Tibial nerve (tissue), 4 donors: ENCODE results near the gene PTRH1. TPM values are rescaled to one million over a fixed set of nuclear protein-coding genes. Genes with fewer than 3 reads are reported as not detected.

ENCODE experiments used
- DNase-seq, 2 donors: peaks; one replicate each; pipeline ENCODE4 v3.0.0-alpha.2; 2019; ENCODE audit warnings: low spot score in 2 of 2
- H3K27ac ChIP-seq, 4 donors: fragments of 200-600 bp; sonication (generic) in 3 of 4; one replicate each; pipeline ENCODE4 v1.5.1; 2017 to 2019; ENCODE audit warnings: mild to moderate bottlenecking in 1 of 4
- H3K27me3 ChIP-seq, 2 donors: fragments of 200-600 bp; sonication (generic) in 1 of 2; one replicate each; pipeline versions ENCODE4 v1.5.1 to v1.6.0; 2017 to 2019
- H3K36me3 ChIP-seq, 3 donors: fragments of 200-600 bp; sonication (generic); one replicate each; pipeline ENCODE4 v1.5.1; 2018 to 2019
- H3K4me1 ChIP-seq, 4 donors: fragments of 200-600 bp; sonication (generic) in 3 of 4; one replicate each; pipeline ENCODE4 v1.5.1; 2017 to 2019
- H3K4me3 ChIP-seq, 4 donors: fragments of 200-600 bp; sonication (generic) in 3 of 4; one replicate each; pipeline ENCODE4 v1.5.1; 2017 to 2019; ENCODE audit warnings: mild to moderate bottlenecking in 1 of 4, moderate library complexity in 1 of 4
- H3K9me3 ChIP-seq, 4 donors: fragments of 200-600 bp; sonication (generic) in 3 of 4; one replicate each; pipeline ENCODE4 v1.5.1; 2017 to 2019
- EP300 ChIP-seq, 2 donors: sonication (generic); formaldehyde crosslinking; IDR thresholded peaks; one replicate each; pipeline ENCODE4 v1.6.1; 2017; ENCODE audit warnings: antibody characterized with exemption in 2 of 2, mild to moderate bottlenecking in 1 of 2
- POLR2A ChIP-seq, 2 donors: fragments of 450-650 bp; IDR thresholded peaks; one replicate each; pipeline ENCODE4 v1.6.1; 2017; ENCODE audit warnings: antibody characterized with exemption in 2 of 2, mild to moderate bottlenecking in 2 of 2, moderate library complexity in 2 of 2
- WGBS, 2 donors: methylation state at CpG; one replicate each; pipeline ENCODE4 v1.1.5; 2018; 5-methylcytosine and 5-hydroxymethylcytosine counted together
- total RNA-seq, 4 donors: library from RNA; depleted of rRNA; stranded (reverse); fragments of >200 nt; gene quantifications; one replicate each; pipeline ENCODE4 v1.1.0, GENCODE V29; 2016
- TF ChIP-seq, protein P1 (sequence below), 5 experiments: fragments of 200-600 bp in 3 of 5; fragments of 450-650 bp in 2 of 5; sonication (generic) in 3 of 5; IDR thresholded peaks; one replicate each; pipeline ENCODE4 v1.5.1; 2016 to 2019; ENCODE audit warnings: antibody characterized with exemption in 5 of 5, mild to moderate bottlenecking in 3 of 5, moderate library complexity in 2 of 5

Gene PTRH1
- total RNA-seq, 4 donors from 2014 or later, result 8.4 to 46.7 (median 23.7) TPM

DNA sequence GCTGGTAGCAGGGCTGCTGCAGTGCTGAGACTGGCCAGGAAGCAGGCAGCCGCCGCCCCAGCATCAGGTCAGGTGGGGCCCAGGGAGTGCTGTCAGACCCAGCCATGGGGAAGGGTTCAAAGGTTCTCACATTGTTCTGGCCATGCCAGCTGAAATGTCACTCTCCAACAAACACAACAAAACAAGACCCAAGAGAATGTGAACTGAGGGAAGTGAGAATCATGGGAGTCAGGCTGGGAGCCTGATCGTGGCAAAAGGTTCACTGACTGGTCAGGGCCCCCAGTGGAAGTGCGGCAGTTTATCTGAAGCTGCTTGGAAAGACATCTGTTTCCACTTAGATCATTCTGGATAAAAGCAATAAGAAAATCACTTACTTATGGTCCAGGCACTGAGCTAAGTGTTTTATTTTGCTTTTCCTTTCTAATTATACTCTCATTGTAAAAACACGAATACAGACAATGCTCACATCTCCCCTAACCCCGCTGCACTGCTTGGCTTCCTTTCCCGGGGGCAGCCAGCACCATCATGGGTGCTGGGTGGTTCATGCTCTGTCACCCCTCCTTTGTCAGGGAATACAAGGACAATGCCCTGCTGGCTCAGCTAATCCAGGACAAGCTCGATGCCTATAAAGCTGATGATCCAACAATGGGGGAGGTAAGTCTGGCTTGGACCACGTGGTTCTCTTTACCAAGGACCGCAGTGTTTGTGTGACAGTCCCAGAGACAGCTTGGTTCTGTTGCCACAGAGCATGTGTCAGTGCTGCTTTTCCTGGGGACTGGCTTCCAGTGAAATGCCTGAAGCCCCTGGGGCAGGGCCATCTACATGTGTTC, 50.6 kb downstream of the PTRH1 start:
- peaks cover 2 to 84% (median 9%) of the 10 kb centered on the region in 3 donors for H3K36me3 ChIP-seq
- no peaks in the 10 kb centered on the region for H3K27me3 ChIP-seq
- peak overlapping the region in 2 of 4 donors; percentile 76 to 81 for H3K27ac ChIP-seq
- no peaks in the 10 kb centered on the region for H3K9me3 ChIP-seq
- TF ChIP-seq EP300 (IDR thresholded peaks at IDR 0.05), result peak in 1 of 2 donors; percentile 31
- TF ChIP-seq, protein P1, sequence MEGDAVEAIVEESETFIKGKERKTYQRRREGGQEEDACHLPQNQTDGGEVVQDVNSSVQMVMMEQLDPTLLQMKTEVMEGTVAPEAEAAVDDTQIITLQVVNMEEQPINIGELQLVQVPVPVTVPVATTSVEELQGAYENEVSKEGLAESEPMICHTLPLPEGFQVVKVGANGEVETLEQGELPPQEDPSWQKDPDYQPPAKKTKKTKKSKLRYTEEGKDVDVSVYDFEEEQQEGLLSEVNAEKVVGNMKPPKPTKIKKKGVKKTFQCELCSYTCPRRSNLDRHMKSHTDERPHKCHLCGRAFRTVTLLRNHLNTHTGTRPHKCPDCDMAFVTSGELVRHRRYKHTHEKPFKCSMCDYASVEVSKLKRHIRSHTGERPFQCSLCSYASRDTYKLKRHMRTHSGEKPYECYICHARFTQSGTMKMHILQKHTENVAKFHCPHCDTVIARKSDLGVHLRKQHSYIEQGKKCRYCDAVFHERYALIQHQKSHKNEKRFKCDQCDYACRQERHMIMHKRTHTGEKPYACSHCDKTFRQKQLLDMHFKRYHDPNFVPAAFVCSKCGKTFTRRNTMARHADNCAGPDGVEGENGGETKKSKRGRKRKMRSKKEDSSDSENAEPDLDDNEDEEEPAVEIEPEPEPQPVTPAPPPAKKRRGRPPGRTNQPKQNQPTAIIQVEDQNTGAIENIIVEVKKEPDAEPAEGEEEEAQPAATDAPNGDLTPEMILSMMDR (IDR thresholded peaks at IDR 0.05), result no peak
- no peak for TF ChIP-seq POLR2A (IDR thresholded peaks at IDR 0.05)
- DNase-seq, result peak in 1 of 2 donors; percentile 18
- H3K4me1 ChIP-seq, result peaks cover 0 to 42% (median 10%) of the 10 kb centered on the region in 4 donors
- 51 to 68% methylated on average over 10 of the region's 10 CpGs for WGBS, 2 donors
- no peak overlapping the region for H3K4me3 ChIP-seq

GRCh38 chr9:127664324-127664677, 51.2 kb downstream of the PTRH1 start:
- no peak for DNase-seq
- no peak overlapping the region for H3K4me3 ChIP-seq
- 76 to 86% methylated on average over 7 of the region's 7 CpGs for WGBS, 2 donors
- H3K36me3 ChIP-seq, result peaks cover 2 to 84% (median 10%) of the 10 kb centered on the region in 3 donors
- peaks cover 0 to 42% (median 10%) of the 10 kb centered on the region in 4 donors for H3K4me1 ChIP-seq
- TF ChIP-seq POLR2A (IDR thresholded peaks at IDR 0.05) (no peak), EP300 (IDR thresholded peaks at IDR 0.05) (no peak)
- TF ChIP-seq, protein P1 (IDR thresholded peaks at IDR 0.05), result no peak
- no peaks in the 10 kb centered on the region for H3K9me3 ChIP-seq
- no peaks in the 10 kb centered on the region for H3K27me3 ChIP-seq
- peak overlapping the region in 2 of 4 donors; percentile 76 to 81 for H3K27ac ChIP-seq

Other genes starting within 250 kb of the PTRH1 start
- gene STXBP1, start 103.4 kb downstream of the PTRH1 start, total RNA-seq, result 100 to 1,000 TPM in 3 of 4 donors, 10 to 100 TPM in 1; 96.3 to 142 (median 105) TPM
- 1 to 10 TPM in 1 of 4 donors, under 1 TPM in 1, not detected in 2; 0.90 to 1.2 TPM for gene CFAP157, start 8.7 kb downstream of the PTRH1 start, total RNA-seq
- under 1 TPM in 1 of 4 donors, not detected in 3; 0.30 TPM for gene TTC16, start 416 bp upstream of the PTRH1 start, total RNA-seq
- 10 to 100 TPM; 13.3 to 15.3 (median 14.4) TPM for gene TOR2A, start 19.6 kb upstream of the PTRH1 start, total RNA-seq
- 10 to 100 TPM in 3 of 4 donors, 1 to 10 TPM in 1; 4.2 to 18.9 (median 13.4) TPM for gene SH2D3C, start 63.0 kb upstream of the PTRH1 start, total RNA-seq
- gene CDK9, start 70.4 kb upstream of the PTRH1 start, total RNA-seq, result 100 to 1,000 TPM in 2 of 4 donors, 10 to 100 TPM in 2; 66.6 to 112 (median 87.6) TPM
- 100 to 1,000 TPM; 136 to 309 (median 143) TPM for gene FPGS, start 87.2 kb upstream of the PTRH1 start, total RNA-seq
- gene ENG, start 139.0 kb upstream of the PTRH1 start, total RNA-seq, result 100 to 1,000 TPM in 1 of 4 donors, 10 to 100 TPM in 3; 24.9 to 137 (median 85.6) TPM
- gene AK1, start 162.0 kb upstream of the PTRH1 start, total RNA-seq, result 10 to 100 TPM; 29.9 to 65.1 (median 38.7) TPM
- gene ST6GALNAC6, start 183.9 kb upstream of the PTRH1 start, total RNA-seq, result 100 to 1,000 TPM; 108 to 193 (median 172) TPM
- gene ST6GALNAC4, start 201.4 kb upstream of the PTRH1 start, total RNA-seq, result 10 to 100 TPM; 23.9 to 70.5 (median 37.0) TPM
- gene PIP5KL1, start 215.1 kb upstream of the PTRH1 start, total RNA-seq, result under 1 TPM in 1 of 4 donors, not detected in 3; 0.59 TPM
- gene DPM2, start 222.2 kb upstream of the PTRH1 start, total RNA-seq, result 10 to 100 TPM in 3 of 4 donors, 1 to 10 TPM in 1; 9.0 to 21.9 (median 14.7) TPM